GM23338 (cell line): ENCODE results near the gene KRTAP3-2. TPM values are rescaled to one million over a fixed set of nuclear protein-coding genes. Genes with fewer than 3 reads are reported as not detected.

Source experiments
- ATAC-seq: fragments of 200-7000 bp; cut with Tn5 transposase; 3 replicates; pipeline ENCODE4 v1.9.1; 2020
- DNase-seq: peaks from one replicate; pipeline ENCODE4 v3.0.0-alpha.2; 2015; ENCODE audit warnings: low spot score
- H2AFZ ChIP-seq: fragments of 200-600 bp; sonication (generic); 2 replicates; pipeline ENCODE4 v1.8.0; 2016; ENCODE audit warnings: antibody characterized with exemption, mild to moderate bottlenecking, moderate library complexity
- H3F3A ChIP-seq: fragments of 200-600 bp; sonication (generic); replicated peaks from 2 replicates; pipeline ENCODE4 v1.8.0; 2017; ENCODE audit warnings: antibody characterized with exemption, mixed run types, low read depth
- H3K27ac ChIP-seq: fragments of 200-600 bp; sonication (generic); 2 replicates; pipeline ENCODE4 v1.6.1; 2016; ENCODE audit warnings: low read depth
- H3K27me3 ChIP-seq: fragments of 200-600 bp; sonication (generic); 2 replicates; pipeline ENCODE4 v1.8.0; 2016; ENCODE audit warnings: mild to moderate bottlenecking, mixed run types, moderate library complexity; ENCODE audit not compliant: insufficient read depth
- H3K36me3 ChIP-seq: fragments of 200-600 bp; sonication (generic); 2 replicates; pipeline ENCODE4 v1.8.0; 2016; ENCODE audit warnings: mild to moderate bottlenecking; ENCODE audit not compliant: insufficient read depth
- H3K4me1 ChIP-seq: fragments of 200-600 bp; sonication (generic); 2 replicates; pipeline ENCODE4 v1.8.0; 2016; ENCODE audit warnings: mild to moderate bottlenecking, moderate library complexity; ENCODE audit not compliant: insufficient read depth
- H3K4me2 ChIP-seq: fragments of 200-600 bp; sonication (generic); 2 replicates; pipeline ENCODE4 v1.7.1; 2017; ENCODE audit warnings: mixed run types
- H3K4me3 ChIP-seq: fragments of 200-600 bp; sonication (generic); 2 replicates; pipeline ENCODE4 v1.6.1; 2016; ENCODE audit warnings: mixed run types
- H3K79me2 ChIP-seq: fragments of 200-600 bp; sonication (generic); replicated peaks from 2 replicates; pipeline ENCODE4 v1.8.0; 2017; ENCODE audit warnings: mild to moderate bottlenecking; ENCODE audit not compliant: insufficient read depth
- H3K9me2 ChIP-seq: fragments of 200-600 bp; sonication (generic); 2 replicates; pipeline ENCODE4 v1.8.0; 2017; ENCODE audit not compliant: insufficient read depth
- H4K20me1 ChIP-seq: fragments of 200-600 bp; sonication (generic); replicated peaks from 2 replicates; pipeline ENCODE4 v1.8.0; 2017; ENCODE audit warnings: mild to moderate bottlenecking; ENCODE audit not compliant: insufficient read depth
- H3K27ac Mint-ChIP-seq: 2 replicates; pipeline ENCODE4 v1.8.0; 2020; ENCODE audit warnings: inconsistent platforms, mild to moderate bottlenecking, moderate library complexity, mixed read lengths
- H3K27me3 Mint-ChIP-seq: 3 replicates; pipeline ENCODE4 v1.8.0; 2022; ENCODE audit warnings: low read depth, mild to moderate bottlenecking, moderate library complexity, mixed read lengths, inconsistent platforms; ENCODE audit not compliant: insufficient read depth, poor library complexity
- H3K36me3 Mint-ChIP-seq: 3 replicates; pipeline ENCODE4 v1.8.0; 2021; ENCODE audit warnings: low read depth, mild to moderate bottlenecking, inconsistent platforms, moderate library complexity, mixed read lengths
- H3K4me1 Mint-ChIP-seq: 3 replicates; pipeline ENCODE4 v1.8.0; 2020; ENCODE audit warnings: mild to moderate bottlenecking, inconsistent platforms, mixed read lengths
- H3K4me3 Mint-ChIP-seq: 3 replicates; pipeline ENCODE4 v1.8.0; 2021; ENCODE audit warnings: moderate library complexity, mild to moderate bottlenecking, inconsistent platforms, mixed read lengths
- H3K9me3 Mint-ChIP-seq: 3 replicates; pipeline ENCODE4 v1.8.0; 2020; ENCODE audit warnings: moderate library complexity, mild to moderate bottlenecking, inconsistent platforms, mixed read lengths
- CREB1 ChIP-seq: fragments of 250-450 bp; sonication (Bioruptor Pico); IDR thresholded peaks from 2 replicates; pipeline ENCODE4 v1.5.0; 2020; ENCODE audit warnings: low read depth, mild to moderate bottlenecking, moderate library complexity
- ETS1 ChIP-seq: IDR thresholded peaks from 2 replicates; pipeline ENCODE4 v1.6.1; 2016; ENCODE audit warnings: antibody characterized with exemption
- EZH2phosphoT487 ChIP-seq: fragments of 200-600 bp; sonication (generic); IDR thresholded peaks from one replicate; pipeline ENCODE4 v1.8.1; 2018; ENCODE audit warnings: antibody characterized with exemption; ENCODE audit not compliant: unreplicated experiment
- NANOG ChIP-seq: IDR thresholded peaks from 2 replicates; pipeline ENCODE4 v1.6.1; 2016; ENCODE audit warnings: antibody characterized with exemption, borderline replicate concordance
- STAT1 ChIP-seq: IDR thresholded peaks from one replicate; pipeline ENCODE4 v1.6.1; 2016; ENCODE audit warnings: antibody characterized with exemption; ENCODE audit not compliant: unreplicated experiment
- ZNF114 ChIP-seq: fragments of 250-450 bp; sonication (Bioruptor Pico); IDR thresholded peaks from 2 replicates; pipeline ENCODE4 v1.5.0; 2020; ENCODE audit warnings: mild to moderate bottlenecking, moderate library complexity
- ZNF331 ChIP-seq: fragments of 250-450 bp; sonication (Bioruptor Pico); IDR thresholded peaks from 2 replicates; pipeline ENCODE4 v1.5.0; 2020; ENCODE audit warnings: low read depth, mild to moderate bottlenecking, moderate library complexity
- ZNF462 ChIP-seq: fragments of 250-450 bp; sonication (Bioruptor Pico); IDR thresholded peaks from 2 replicates; pipeline ENCODE4 v1.5.0; 2020; ENCODE audit warnings: mild to moderate bottlenecking, moderate library complexity
- polyA plus RNA-seq: library from polyadenylated mRNA; unstranded; fragments of >200 nt; fragmentation: Nextera tagmentation; extraction: Ambion mirVana; gene quantifications from 2 replicates; pipeline ENCODE4 v1.2.1, GENCODE V29; 2016
- total RNA-seq: library from RNA; depleted of rRNA; stranded (reverse); fragments of >200 nt; shearing (Covaris generic); gene quantifications from 2 replicates; pipeline ENCODE4 v1.2.3, GENCODE V29; 2014

KRTAP3-2 gene
- total and polyA plus RNA-seq, 2 experiments from 2014 or later: not detected

- no peak for TF ChIP-seq ETS1
- no peak for TF ChIP-seq EZH2phosphoT487
- no peak for TF ChIP-seq STAT1
- no peak for TF ChIP-seq CREB1
- TF ChIP-seq ZNF114 (CRISPR knock-in tag): no peak
Measured at GRCh38 chr17:40953881-40954280, 45.8 kb downstream of the KRTAP3-2 start (continued).

GRCh38 chr17:40952661-40953060 lies 47.0 kb downstream of the KRTAP3-2 start:
- Histone ChIP-seq H4K20me1 (no peaks in the 10 kb centered on the region), H3K27ac (no peak overlapping the region), H3K9me2 (peaks cover 7% of the 10 kb centered on the region), H3K27me3 (no peaks in the 10 kb centered on the region), H2AFZ (peak overlapping the region; percentile 78; the same call in 1 of the 2 replicates), H3K36me3 (no peaks in the 10 kb centered on the region), H3K4me2 (no peak overlapping the region), H3F3A (no peaks in the 10 kb centered on the region), H3K79me2 (no peaks in the 10 kb centered on the region), H3K4me3 (no peak overlapping the region), H3K4me1 (peaks cover 9% of the 10 kb centered on the region)
- H3K27ac Mint-ChIP-seq: no peak overlapping the region
- H3K36me3 Mint-ChIP-seq: no peaks in the 10 kb centered on the region
- H3K4me3 Mint-ChIP-seq: no peak overlapping the region
- TF ChIP-seq NANOG: no peak
- no peak for TF ChIP-seq ETS1
- no peak for TF ChIP-seq ZNF462 (CRISPR knock-in tag)
- no peak for TF ChIP-seq STAT1
- no peak for TF ChIP-seq ZNF331 (CRISPR knock-in tag)
- peaks cover 2% of the 10 kb centered on the region for H3K27me3 Mint-ChIP-seq
- DNase-seq: no peak
- H3K9me3 Mint-ChIP-seq: no peaks in the 10 kb centered on the region; the same call in 2 of the 3 replicates
- no peak for ATAC-seq
- H3K4me1 Mint-ChIP-seq: peaks cover 13% of the 10 kb centered on the region
